Astrocyte (in vitro differentiated cells and primary cell): ENCODE results near the gene KIFC1.

Experiments
- EZH2 ChIP-seq: IDR thresholded peaks from 2 replicates; pipeline ENCODE4 v1.6.1; 2012; ENCODE audit warnings: mild to moderate bottlenecking, low read length, inconsistent platforms; ENCODE audit not compliant: insufficient read depth
- TF ChIP-seq, protein P1 (sequence below): IDR thresholded peaks from 2 replicates; pipeline ENCODE4 v1.5.1; 2011; ENCODE audit warnings: low read depth, mild to moderate bottlenecking, inconsistent platforms, low read length, moderate library complexity; ENCODE audit not compliant: insufficient read depth

GRCh38 chr6:33440649-33441309, 49.2 kb downstream of the KIFC1 start:
- TF ChIP-seq, protein P1, sequence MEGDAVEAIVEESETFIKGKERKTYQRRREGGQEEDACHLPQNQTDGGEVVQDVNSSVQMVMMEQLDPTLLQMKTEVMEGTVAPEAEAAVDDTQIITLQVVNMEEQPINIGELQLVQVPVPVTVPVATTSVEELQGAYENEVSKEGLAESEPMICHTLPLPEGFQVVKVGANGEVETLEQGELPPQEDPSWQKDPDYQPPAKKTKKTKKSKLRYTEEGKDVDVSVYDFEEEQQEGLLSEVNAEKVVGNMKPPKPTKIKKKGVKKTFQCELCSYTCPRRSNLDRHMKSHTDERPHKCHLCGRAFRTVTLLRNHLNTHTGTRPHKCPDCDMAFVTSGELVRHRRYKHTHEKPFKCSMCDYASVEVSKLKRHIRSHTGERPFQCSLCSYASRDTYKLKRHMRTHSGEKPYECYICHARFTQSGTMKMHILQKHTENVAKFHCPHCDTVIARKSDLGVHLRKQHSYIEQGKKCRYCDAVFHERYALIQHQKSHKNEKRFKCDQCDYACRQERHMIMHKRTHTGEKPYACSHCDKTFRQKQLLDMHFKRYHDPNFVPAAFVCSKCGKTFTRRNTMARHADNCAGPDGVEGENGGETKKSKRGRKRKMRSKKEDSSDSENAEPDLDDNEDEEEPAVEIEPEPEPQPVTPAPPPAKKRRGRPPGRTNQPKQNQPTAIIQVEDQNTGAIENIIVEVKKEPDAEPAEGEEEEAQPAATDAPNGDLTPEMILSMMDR: no peak
- TF ChIP-seq EZH2: no peak
